Activated CD4-positive, alpha-beta memory T cell treated with anti-CD3 and anti-CD28 coated beads, Interleukin-2, amount 10 ng/mL, durations not matched to agents 7 days and 5 days (primary cell): ENCODE data around the gene JHY. TPM values are rescaled to one million over a fixed set of nuclear protein-coding genes. Genes with fewer than 3 reads are reported as not detected.

Experiments used
- CTCF ChIA-PET: fragments of 350-600 bp; sonication (Branson Sonifier 250); formaldehyde crosslinking; loops from one replicate; lab custom pipeline; 2021; ENCODE audit warnings: antibody characterized with exemption, inconsistent platforms; lab: Charles Lee
- POLR2A ChIA-PET: fragments of 350-600 bp; sonication (Branson Sonifier 250); formaldehyde crosslinking; loops from one replicate; lab custom pipeline; 2021; ENCODE audit warnings: antibody characterized with exemption; lab: Charles Lee
- DNase-seq: peaks from one replicate; pipeline ENCODE4 v3.0.0-alpha.2; 2020
- H3K27ac Mint-ChIP-seq: one replicate; pipeline ENCODE4 v1.8.0; 2021; ENCODE audit warnings: mild to moderate bottlenecking, mixed read lengths
- H3K27me3 Mint-ChIP-seq: one replicate; pipeline ENCODE4 v1.8.0; 2021; ENCODE audit warnings: mixed read lengths
- H3K36me3 Mint-ChIP-seq: one replicate; pipeline ENCODE4 v1.8.0; 2021; ENCODE audit warnings: low read depth, mixed read lengths
- H3K4me1 Mint-ChIP-seq: one replicate; pipeline ENCODE4 v1.8.0; 2021; ENCODE audit warnings: mixed read lengths
- H3K4me3 Mint-ChIP-seq: one replicate; pipeline ENCODE4 v1.8.0; 2021; ENCODE audit warnings: mild to moderate bottlenecking, mixed read lengths
- H3K9me3 Mint-ChIP-seq: one replicate; pipeline ENCODE4 v1.8.0; 2021; ENCODE audit warnings: mixed read lengths
- total RNA-seq, 2 experiments: library from RNA; stranded (reverse); gene quantifications; one replicate each; pipeline ENCODE4 v1.2.3, GENCODE V29; 2021

The JHY gene
- total RNA-seq, 2 experiments from 2014 or later: 1.7 to 2.1 TPM

- H3K9me3 Mint-ChIP-seq: no peaks in the 10 kb centered on the region
- no peak for DNase-seq
- ChIA-PET CTCF (interaction anchor here (2.2 kb wide), 1 partner anchor 16 kb away, joined by 6 read pairs; no protein-coding TSS in a partner anchor), POLR2A (no interaction called here)
- peaks cover 13% of the 10 kb centered on the region for H3K27me3 Mint-ChIP-seq
- no peaks in the 10 kb centered on the region for H3K4me1 Mint-ChIP-seq
- H3K27ac Mint-ChIP-seq: no peak overlapping the region
- no peaks in the 10 kb centered on the region for H3K36me3 Mint-ChIP-seq
- no peak overlapping the region for H3K4me3 Mint-ChIP-seq
Measured at GRCh38 chr11:123006860-123007542, 124.4 kb downstream of the JHY start.

Other genes starting within 250 kb of the JHY start
- 10 to 100 TPM; 18.4 to 20.9 TPM for gene UBASH3B, start 227.0 kb upstream of the JHY start, total RNA-seq
- under 1 TPM in 1 of 2 experiments, not detected in 1; 0.15 TPM for gene CRTAM, start 44.3 kb upstream of the JHY start, total RNA-seq
- gene BSX, start 99.1 kb downstream of the JHY start, total RNA-seq: not detected
- 1,000 to 10,000 TPM; 1,570 to 1,577 TPM for gene HSPA8, start 179.4 kb downstream of the JHY start, total RNA-seq